Thyroid gland (tissue), 4 donors: Measurements from ENCODE around the gene ADAMTS2. TPM values are rescaled to one million over a fixed set of nuclear protein-coding genes. Genes with fewer than 3 reads are reported as not detected.

Experiments
- DNase-seq, 2 donors: peaks; one replicate each; pipeline ENCODE4 v3.0.0-alpha.2; 2019
- H3K27ac ChIP-seq, 3 donors: fragments of 200-600 bp; sonication (generic); 1 replicate in 2 of 3; 2 replicates in 1 of 3; pipeline ENCODE4 v1.5.1; 2016 to 2019; ENCODE audit warnings: mild to moderate bottlenecking in 1 of 3, moderate library complexity in 1 of 3
- H3K27me3 ChIP-seq: fragments of 200-600 bp; sonication (generic); one replicate; pipeline ENCODE4 v1.5.1; 2019
- H3K36me3 ChIP-seq, 2 donors: fragments of 200-600 bp; sonication (generic); one replicate each; pipeline ENCODE4 v1.5.1; 2016 to 2019
- H3K4me1 ChIP-seq, 2 donors: fragments of 200-600 bp; sonication (generic); one replicate each; pipeline ENCODE4 v1.5.1; 2017 to 2019
- H3K4me3 ChIP-seq, 3 donors: fragments of 200-600 bp; sonication (generic); replicated peaks in 1 of 3; 1 replicate in 2 of 3; 2 replicates in 1 of 3; pipeline ENCODE4 v1.5.1; 2016; ENCODE audit warnings: mild to moderate bottlenecking in 1 of 3
- H3K9me3 ChIP-seq: fragments of 200-600 bp; sonication (generic); one replicate; pipeline ENCODE4 v1.5.1; 2017
- CTCF ChIP-seq, 6 experiments: fragments of 200-600 bp in 3 of 6; fragments of 450-650 bp in 3 of 6; sonication (generic) in 3 of 6; IDR thresholded peaks; one replicate each; pipeline ENCODE4 v1.5.1; 2016 to 2019; ENCODE audit warnings: antibody characterized with exemption in 6 of 6, mild to moderate bottlenecking in 2 of 6, inconsistent platforms in 1 of 6, moderate library complexity in 1 of 6
- POLR2A ChIP-seq, 2 donors: fragments of 450-650 bp; IDR thresholded peaks; one replicate each; pipeline ENCODE4 v1.6.1; 2017; ENCODE audit warnings: antibody characterized with exemption in 2 of 2, mild to moderate bottlenecking in 2 of 2, moderate library complexity in 1 of 2
- WGBS, 2 donors: methylation state at CpG; one replicate each; pipeline ENCODE4 v1.1.5; 2017; 5-methylcytosine and 5-hydroxymethylcytosine counted together
- intact Hi-C: fragments of 100-400 bp; cut with DNase I; formaldehyde crosslinking; loops from one replicate; pipeline ENCODE4 v1.15.1; 2023
- total RNA-seq, 4 donors: library from RNA; depleted of rRNA; stranded (reverse); fragments of >200 nt; gene quantifications; one replicate each; pipeline ENCODE4 v1.2.3, GENCODE V29; 2016

The ADAMTS2 gene
- total RNA-seq, 4 donors from 2014 or later, result 3.5 to 16.2 (median 7.3) TPM

GRCh38 chr5:179194941-179195381, 150.3 kb downstream of the ADAMTS2 start:
- Histone ChIP-seq H3K27ac (no peak overlapping the region), H3K9me3 (no peaks in the 10 kb centered on the region), H3K36me3 (no peaks in the 10 kb centered on the region), H3K4me3 (no peak overlapping the region), H3K27me3 (no peaks in the 10 kb centered on the region), H3K4me1 (no peaks in the 10 kb centered on the region)
- TF ChIP-seq POLR2A (IDR thresholded peaks at IDR 0.05) (no peak), CTCF (IDR thresholded peaks at IDR 0.05) (no peak)
- intact Hi-C loops, result no loop called here
- peak in 1 of 2 donors; percentile 14 for DNase-seq
- 83 to 88% methylated on average over 18 of the region's 19 CpGs for WGBS, 2 donors

- intact Hi-C loops, result no loop called here
- TF ChIP-seq POLR2A (IDR thresholded peaks at IDR 0.05) (no peak), CTCF (IDR thresholded peaks at IDR 0.05) (no peak)
- H3K27me3 ChIP-seq, result no peaks in the 10 kb centered on the region
- H3K4me3 ChIP-seq, result no peak overlapping the region
- no peak for DNase-seq
- H3K36me3 ChIP-seq, result no peaks in the 10 kb centered on the region
- H3K9me3 ChIP-seq, result no peaks in the 10 kb centered on the region
- no peaks in the 10 kb centered on the region for H3K4me1 ChIP-seq
- H3K27ac ChIP-seq, result no peak overlapping the region
- WGBS, 2 donors, result 78 to 94% methylated on average over 13 to 15 of the region's 15 CpGs
Measured at GRCh38 chr5:179194201-179194910, 150.9 kb downstream of the ADAMTS2 start.

- Histone ChIP-seq H3K4me1 (no peaks in the 10 kb centered on the region), H3K27me3 (no peaks in the 10 kb centered on the region), H3K9me3 (no peaks in the 10 kb centered on the region), H3K36me3 (no peaks in the 10 kb centered on the region), H3K4me3 (no peak overlapping the region), H3K27ac (no peak overlapping the region)
- no peak for DNase-seq
- intact Hi-C loops, result no loop called here
- WGBS, 2 donors, result 89 to 96% methylated on average over 3 to 11 of the region's 11 CpGs
- TF ChIP-seq POLR2A (IDR thresholded peaks at IDR 0.05) (no peak), CTCF (IDR thresholded peaks at IDR 0.05) (no peak)
Measured at GRCh38 chr5:179193746-179194145, 151.5 kb downstream of the ADAMTS2 start.

GRCh38 chr5:179192891-179193470, 152.3 kb downstream of the ADAMTS2 start:
- H3K27ac ChIP-seq, result no peak overlapping the region
- WGBS, 2 donors, result 82 to 87% methylated on average over 21 to 22 of the region's 22 CpGs
- TF ChIP-seq CTCF (IDR thresholded peaks at IDR 0.05) (no peak), POLR2A (IDR thresholded peaks at IDR 0.05) (no peak)
- no peaks in the 10 kb centered on the region for H3K36me3 ChIP-seq
- no peak for DNase-seq
- intact Hi-C loops, result no loop called here
- H3K27me3 ChIP-seq, result no peaks in the 10 kb centered on the region
- H3K4me3 ChIP-seq, result no peak overlapping the region
- H3K9me3 ChIP-seq, result no peaks in the 10 kb centered on the region
- H3K4me1 ChIP-seq, result no peaks in the 10 kb centered on the region

DNA sequence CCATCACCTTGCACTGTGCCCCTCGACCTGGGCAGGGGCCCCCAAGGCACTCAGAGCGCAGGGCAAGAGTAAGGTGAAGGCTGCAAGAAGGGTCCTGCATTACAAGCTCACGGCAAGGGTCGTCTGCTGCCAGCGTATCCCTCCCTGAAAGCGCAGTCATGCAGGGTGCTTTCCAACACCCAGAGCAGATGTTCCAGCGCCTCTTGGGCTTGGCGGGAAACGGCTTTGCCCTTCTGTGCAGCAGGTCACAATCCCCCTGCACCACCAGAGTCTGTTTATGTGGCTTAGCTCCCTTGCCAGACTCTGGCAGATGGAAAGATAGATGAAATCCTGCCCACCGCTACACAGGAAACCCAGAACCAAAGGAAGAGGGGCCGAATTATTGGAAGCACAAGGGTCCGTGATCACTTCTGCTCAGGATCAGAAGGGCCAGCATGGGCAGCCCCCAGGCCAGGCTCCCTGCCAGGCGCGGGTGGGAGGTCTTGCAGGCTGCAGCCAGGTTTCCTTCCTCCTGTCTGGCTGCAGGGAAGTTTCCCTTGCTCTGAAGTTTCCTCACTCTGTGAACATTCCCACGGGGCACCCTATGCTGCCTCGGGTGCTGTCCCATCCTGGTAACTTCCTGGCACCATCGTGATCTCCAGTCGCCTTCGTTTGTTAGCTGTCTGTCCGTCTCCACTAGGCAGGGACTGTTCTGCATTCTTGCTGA, 152.9 kb downstream of the ADAMTS2 start:
- DNase-seq, result no peak
- Histone ChIP-seq H3K4me1 (no peaks in the 10 kb centered on the region), H3K27me3 (no peaks in the 10 kb centered on the region), H3K27ac (no peak overlapping the region), H3K9me3 (no peaks in the 10 kb centered on the region), H3K36me3 (no peaks in the 10 kb centered on the region), H3K4me3 (no peak overlapping the region)
- 69 to 75% methylated on average over 12 to 20 of the region's 20 CpGs for WGBS, 2 donors
- intact Hi-C loops, result no loop called here
- TF ChIP-seq POLR2A (IDR thresholded peaks at IDR 0.05) (no peak), CTCF (IDR thresholded peaks at IDR 0.05) (no peak)
